ENCODE results near the gene CLIP4. TPM values are rescaled to one million over a fixed set of nuclear protein-coding genes. Genes with fewer than 3 reads are reported as not detected.

The CLIP4 gene
- total and polyA plus RNA-seq, 10 of the 15 experiments (the other 5 are each of a cell fraction or from before 2014, with no cell fraction given): 5.5 to 34.9 (median 16.8) TPM

GRCh38 chr2:29139152-29139551, 23.9 kb downstream of the CLIP4 start:
- WGBS (ENCODE audit: insufficient coverage, insufficient replicate concordance, low lambda C conversion rate, missing lambda C conversion rate): 100% methylated on average over 3 of the region's 3 CpGs
- SMC1A ChIA-PET (ENCODE audit: uncharacterized antibody, unreplicated experiment): interaction anchor here (1.0 kb wide), 1 partner anchor 9 kb away, joined by 3 read pairs; no protein-coding TSS in a partner anchor
- no TSS peak for BruUV-seq (replicated peaks)
- no peak for TF ChIP-seq ZNF687 (IDR thresholded peaks at IDR 0.05)
- TF ChIP-seq E2F8 (IDR thresholded peaks at IDR 0.05; ENCODE audit: low read depth, partially characterized antibody): no peak
- no peak for TF ChIP-seq ZZZ3 (IDR thresholded peaks at IDR 0.05; ENCODE audit: control insufficient read depth, insufficient read length, low read depth)
- no peak for TF ChIP-seq SMAD1 (IDR thresholded peaks at IDR 0.05; ENCODE audit: low read depth, partially characterized antibody)
- no peak for TF ChIP-seq WRNIP1 (IDR thresholded peaks at IDR 0.05; ENCODE audit: borderline replicate concordance, low read depth, low read length)
- TF ChIP-seq NBN (IDR thresholded peaks at IDR 0.05): no peak
- TF ChIP-seq MLLT1 (IDR thresholded peaks at IDR 0.05): no peak
- no peak for TF ChIP-seq TARDBP (IDR thresholded peaks at IDR 0.05; ENCODE audit: borderline replicate concordance)
- no peak for TF ChIP-seq FOXK2 (IDR thresholded peaks at IDR 0.05)
- no peak for TF ChIP-seq NRF1 (conservative IDR thresholded peaks at IDR 0.05; ENCODE audit: low read depth, low read length)
- TF ChIP-seq CBX3 (IDR thresholded peaks at IDR 0.05; ENCODE audit: borderline replicate concordance, low read depth): no peak
- TF ChIP-seq ZNF207 (IDR thresholded peaks at IDR 0.05; ENCODE audit: borderline replicate concordance): no peak
- TF ChIP-seq TCF7 (IDR thresholded peaks at IDR 0.05; ENCODE audit: borderline replicate concordance): no peak
- TF ChIP-seq BCL3 (IDR thresholded peaks at IDR 0.05; ENCODE audit: borderline replicate concordance, insufficient read depth, low read depth, low read length, poor library complexity, severe bottlenecking): no peak
- no peak for TF ChIP-seq MEF2A (IDR thresholded peaks at IDR 0.05; ENCODE audit: insufficient read depth, low read depth, low read length)
- Histone ChIP-seq H3K9ac (ENCODE audit: control insufficient read depth, insufficient read depth, low read length) (no peak overlapping the region), H3K4me1 (ENCODE audit: control insufficient read depth, insufficient read depth, low read length) (peaks cover 5% of the 10 kb centered on the region; the same call in 1 of the 2 replicates), H3K27me3 (replicated peaks in 1 of 2; ENCODE audit: control insufficient read depth in 2 of 2, insufficient read depth in 2 of 2, low read length in 1 of 2) (no peaks in the 10 kb centered on the region), H3K9me3 (replicated peaks; ENCODE audit: control insufficient read depth, insufficient read depth, low read length) (no peaks in the 10 kb centered on the region), H3K27ac (ENCODE audit: control insufficient read depth, insufficient read depth) (no peak overlapping the region), H4K20me1 (ENCODE audit: control insufficient read depth, insufficient read depth) (no peaks in the 10 kb centered on the region), H3K4me2 (ENCODE audit: control insufficient read depth, insufficient read depth) (no peak overlapping the region), H3K36me3 (ENCODE audit: control insufficient read depth in 2 of 2, insufficient read depth in 2 of 2, low read length in 1 of 2) (peaks cover 4 to 7% of the 10 kb centered on the region in 2 experiments; a peak in 3 of 4 replicates), H3K79me2 (ENCODE audit: control insufficient read depth, insufficient read depth, low read length) (no peaks in the 10 kb centered on the region), H2AFZ (ENCODE audit: control insufficient read depth, low read depth, low read length) (no peak overlapping the region), H3K4me3 (no peak overlapping the region)
- RAD21 ChIA-PET (ENCODE audit: unreplicated experiment): no interaction called here
- CTCF ChIA-PET: no interaction called here
- ATAC-seq (no peak), FAIRE-seq (no peak), DNase-seq (ENCODE audit: low read depth, low spot score) (no peak)
- in situ Hi-C loops (cut with MboI): no loop called here
- POLR2A ChIA-PET: no interaction called here
- intact Hi-C loops (cut with micrococcal nuclease; ENCODE audit: unreplicated experiment): no loop called here

All from GM12878 (cell line).